ENCODE measurements around the gene DYNC1I1.

The DYNC1I1 gene

GRCh38 chr7:96069401-96069800, 297.0 kb downstream of the DYNC1I1 start:
- no peak for DNase-seq (ENCODE audit: extremely low read depth in 1 of 2, low read depth in 1 of 2)

DNA sequence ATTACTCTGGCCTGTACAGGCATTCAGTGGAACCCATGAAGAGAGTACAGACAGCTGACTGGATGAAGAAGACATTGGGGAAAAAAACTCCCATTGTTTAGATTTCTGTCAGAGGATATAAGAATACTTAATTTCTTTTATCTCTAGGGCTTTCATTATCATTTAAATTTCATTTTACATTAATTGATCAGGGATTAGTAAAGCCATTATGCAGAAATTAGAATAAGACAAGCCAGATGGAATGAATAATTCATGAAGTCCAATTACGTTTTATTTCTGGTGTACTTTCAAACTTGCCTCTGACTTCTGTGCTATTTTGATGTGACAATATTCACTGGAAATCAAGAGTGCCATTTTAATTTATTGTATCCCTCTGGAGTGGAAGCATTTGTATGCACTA, 302.5 kb downstream of the DYNC1I1 start:
- DNase-seq (ENCODE audit: extremely low read depth in 1 of 2, low read depth in 1 of 2) = no peak

- DNase-seq (ENCODE audit: extremely low read depth in 1 of 2, low read depth in 1 of 2) = peak in 1 of 2 donors; percentile 11
These were observed 303.4 kb downstream of the DYNC1I1 start for GRCh38 chr7:96075510-96076349.

DNA sequence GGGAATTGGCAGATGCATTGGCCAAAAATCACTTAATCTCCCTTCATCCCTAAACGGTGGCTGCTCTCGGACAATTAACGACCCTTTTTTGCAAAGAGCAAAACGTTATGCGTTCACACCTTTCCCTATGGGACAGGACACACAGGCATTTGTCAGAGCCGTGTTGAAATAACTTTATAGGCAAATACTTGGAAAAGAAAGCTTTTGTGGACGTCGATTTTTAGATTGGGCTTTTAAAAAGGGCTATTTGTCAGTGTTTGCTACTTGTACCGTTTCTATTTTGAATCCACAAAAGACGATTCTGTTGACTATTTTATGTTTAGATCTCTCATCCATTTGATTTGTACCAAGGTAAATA, 304.0 kb downstream of the DYNC1I1 start:
- no peak for DNase-seq (ENCODE audit: extremely low read depth in 1 of 2, low read depth in 1 of 2)

GRCh38 chr7:96080027-96080426, 307.7 kb downstream of the DYNC1I1 start:
- DNase-seq (ENCODE audit: extremely low read depth in 1 of 2, low read depth in 1 of 2) = no peak

GRCh38 chr7:96084881-96085553, 312.7 kb downstream of the DYNC1I1 start:
- no peak for DNase-seq (ENCODE audit: extremely low read depth in 1 of 2, low read depth in 1 of 2)

DNA sequence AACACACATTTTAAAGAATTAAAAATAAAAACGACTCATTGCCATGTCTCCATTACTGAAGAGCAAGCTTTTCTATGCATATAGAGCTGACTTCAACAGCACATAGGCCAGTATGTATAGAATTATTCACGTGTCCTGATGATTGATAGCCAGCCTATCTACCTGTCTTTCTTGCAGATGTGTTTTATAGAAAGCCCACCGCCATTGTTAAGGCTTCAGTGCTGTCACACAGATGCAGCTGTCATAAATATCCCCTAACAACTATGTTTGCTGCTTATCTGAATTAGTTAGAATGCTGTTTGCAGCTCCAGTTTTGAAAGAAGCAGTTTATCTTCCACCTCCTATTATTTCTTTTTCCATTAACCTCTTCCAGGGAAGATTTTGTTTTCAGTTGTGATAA, 313.6 kb downstream of the DYNC1I1 start:
- DNase-seq (ENCODE audit: extremely low read depth in 1 of 2, low read depth in 1 of 2) = no peak

GRCh38 chr7:96088579-96088978, 316.2 kb downstream of the DYNC1I1 start:
- DNase-seq (ENCODE audit: extremely low read depth in 1 of 2, low read depth in 1 of 2) = no peak

DNA sequence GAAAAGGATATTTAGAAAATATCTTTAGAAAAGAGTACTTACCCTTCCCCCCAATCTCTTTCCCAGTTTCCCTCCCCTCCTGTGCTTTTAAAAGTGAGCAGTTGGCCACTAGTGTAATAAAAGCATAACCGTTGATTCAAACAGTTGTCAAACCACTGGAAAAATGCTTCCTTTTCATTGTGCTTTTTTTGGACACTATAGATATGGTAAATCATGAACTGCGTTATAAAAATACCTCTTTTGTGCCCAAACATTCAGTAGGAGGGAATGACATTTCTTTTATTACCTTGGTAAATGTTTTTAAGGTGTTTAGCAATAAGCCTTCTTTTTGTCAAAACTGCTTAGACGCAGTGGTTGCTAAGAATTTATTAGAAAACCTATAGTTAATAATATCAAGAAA, 317.2 kb downstream of the DYNC1I1 start:
- no peak for DNase-seq (ENCODE audit: extremely low read depth in 1 of 2, low read depth in 1 of 2)

DNA sequence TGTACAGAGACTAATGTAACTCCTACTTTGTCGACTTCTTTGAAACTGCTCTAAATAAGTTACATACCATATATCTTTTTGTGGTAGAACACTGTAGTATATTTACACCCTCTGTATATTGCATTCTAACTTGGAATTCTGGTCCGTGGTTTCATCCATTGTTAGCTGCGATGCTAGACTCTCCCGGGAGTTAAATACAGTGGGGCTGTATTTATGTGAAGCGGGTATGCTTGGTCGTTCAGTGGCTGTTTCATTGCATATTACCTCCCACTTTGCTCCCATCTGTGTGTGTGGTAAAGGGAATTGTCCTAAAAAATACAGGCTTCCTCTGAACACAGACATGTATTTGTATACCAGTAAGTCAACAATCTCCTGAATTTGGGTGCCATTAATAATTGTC, 318.4 kb downstream of the DYNC1I1 start:
- DNase-seq (ENCODE audit: extremely low read depth in 1 of 2, low read depth in 1 of 2) = no peak

- DNase-seq (ENCODE audit: extremely low read depth in 1 of 2, low read depth in 1 of 2) = no peak
These were observed 321.1 kb downstream of the DYNC1I1 start for GRCh38 chr7:96093435-96093834.

GRCh38 chr7:96097835-96098234, 325.5 kb downstream of the DYNC1I1 start:
- no peak for DNase-seq (ENCODE audit: extremely low read depth in 1 of 2, low read depth in 1 of 2)

- no peak for DNase-seq (ENCODE audit: extremely low read depth in 1 of 2, low read depth in 1 of 2)
These were observed 328.4 kb downstream of the DYNC1I1 start for GRCh38 chr7:96100737-96101136.

GRCh38 chr7:96102096-96102811, 329.9 kb downstream of the DYNC1I1 start:
- DNase-seq (ENCODE audit: extremely low read depth in 1 of 2, low read depth in 1 of 2) = no peak

DNA sequence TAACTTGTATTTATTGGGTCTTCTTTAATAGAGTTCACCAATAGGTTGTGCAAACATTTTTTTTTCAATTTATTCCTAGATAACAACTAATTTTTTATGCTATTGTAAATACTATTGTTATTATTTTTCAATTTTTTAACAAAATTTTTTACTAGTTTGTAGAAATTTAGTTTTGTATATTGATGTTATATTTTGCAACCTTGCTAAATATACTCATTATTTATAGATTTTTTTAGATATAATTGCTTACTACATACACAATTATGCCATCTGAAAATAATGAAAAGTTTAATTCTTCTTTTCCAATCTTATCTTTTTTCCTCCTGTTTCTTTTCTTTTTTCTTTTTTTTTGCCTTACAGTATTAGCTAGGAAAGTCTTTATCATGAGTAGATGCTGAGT, 332.6 kb downstream of the DYNC1I1 start:
- DNase-seq (ENCODE audit: extremely low read depth in 1 of 2, low read depth in 1 of 2) = no peak

DNA sequence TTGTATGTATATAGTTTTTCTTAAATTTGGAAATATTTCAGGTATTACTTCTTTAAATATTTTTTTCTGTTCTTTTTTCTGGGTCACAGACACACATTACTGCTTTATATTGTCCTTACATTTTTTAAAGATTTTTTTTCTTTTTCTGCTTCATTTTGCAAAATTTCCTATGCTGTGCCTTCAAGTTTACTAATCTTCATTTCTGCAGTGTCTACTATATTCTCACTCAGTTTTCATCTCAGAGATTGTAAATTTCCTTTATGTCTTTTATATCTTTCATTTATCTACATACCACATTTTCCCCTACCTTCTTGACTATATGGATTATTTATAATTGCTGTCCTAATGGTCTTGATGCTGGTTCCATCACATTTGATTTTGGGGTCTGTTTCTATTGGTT, 339.1 kb downstream of the DYNC1I1 start:
- DNase-seq (ENCODE audit: extremely low read depth in 1 of 2, low read depth in 1 of 2) = no peak

DNA sequence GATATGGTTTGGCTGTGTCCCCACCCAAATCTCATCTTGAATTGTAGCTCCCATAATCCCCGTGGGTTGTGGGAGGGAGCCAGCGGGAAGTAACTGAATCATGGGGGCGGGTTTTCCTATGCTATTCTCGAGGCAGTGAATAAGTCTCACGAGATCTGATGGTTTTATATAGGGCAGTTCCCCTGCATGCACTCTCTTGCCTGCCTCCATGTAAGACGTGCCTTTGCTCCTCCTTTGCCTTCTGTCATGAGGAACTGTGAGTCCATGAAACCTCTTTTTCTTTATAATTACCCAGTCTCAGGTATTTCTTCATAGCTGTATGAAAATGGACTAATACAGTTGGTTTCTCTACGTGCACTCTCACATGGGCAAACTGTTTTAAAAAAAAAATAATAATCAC, 341.8 kb downstream of the DYNC1I1 start:
- no peak for DNase-seq (ENCODE audit: extremely low read depth in 1 of 2, low read depth in 1 of 2)

DNA sequence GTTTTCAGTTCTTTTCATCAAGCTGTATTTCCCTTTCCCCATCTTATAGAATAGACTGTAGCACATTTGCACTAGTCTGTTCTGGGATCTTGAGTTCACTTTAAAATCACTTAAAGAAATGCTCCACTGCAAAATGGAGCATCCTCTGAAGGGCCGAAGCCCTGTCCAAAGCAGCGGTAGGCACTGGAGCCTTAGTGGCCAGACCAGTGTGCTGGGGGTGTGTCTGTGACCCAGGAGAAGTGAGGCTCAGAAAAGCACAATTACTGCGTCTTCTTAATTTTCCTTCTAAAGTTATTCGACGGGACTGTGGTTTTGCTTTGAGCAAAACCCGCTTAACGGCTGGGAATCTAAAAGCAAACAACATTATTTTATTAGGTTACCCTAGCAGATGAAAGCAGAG, 343.8 kb downstream of the DYNC1I1 start:
- DNase-seq (ENCODE audit: extremely low read depth in 1 of 2, low read depth in 1 of 2) = no peak

DNA sequence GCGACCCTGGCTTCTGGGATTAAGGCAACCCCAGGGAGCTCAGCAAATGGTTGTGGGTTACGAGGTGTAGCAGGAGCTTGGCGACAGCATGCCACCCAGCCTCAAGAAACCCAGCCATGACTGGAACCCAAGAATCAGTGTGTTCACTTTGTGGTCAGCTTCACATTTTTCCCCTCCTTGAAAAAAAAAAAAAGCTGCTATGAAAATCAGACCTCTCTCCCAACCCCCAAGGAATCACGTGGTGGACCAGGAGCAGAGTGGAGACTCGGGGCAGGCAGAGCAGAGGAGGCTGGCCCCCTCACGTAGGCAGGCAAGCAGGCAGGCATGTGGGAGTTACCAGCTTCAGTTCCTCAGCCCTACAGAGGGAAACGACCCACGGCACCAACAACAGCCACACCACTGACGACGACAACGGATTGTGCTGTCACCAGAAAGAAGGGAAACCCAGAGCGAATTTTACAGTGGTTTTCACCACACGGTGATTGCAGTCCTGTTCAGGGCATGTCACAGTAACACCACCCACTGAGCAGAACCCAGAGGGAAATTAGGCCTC, 346.2 kb downstream of the DYNC1I1 start:
- no peak for DNase-seq (ENCODE audit: extremely low read depth in 1 of 2, low read depth in 1 of 2)

DNA sequence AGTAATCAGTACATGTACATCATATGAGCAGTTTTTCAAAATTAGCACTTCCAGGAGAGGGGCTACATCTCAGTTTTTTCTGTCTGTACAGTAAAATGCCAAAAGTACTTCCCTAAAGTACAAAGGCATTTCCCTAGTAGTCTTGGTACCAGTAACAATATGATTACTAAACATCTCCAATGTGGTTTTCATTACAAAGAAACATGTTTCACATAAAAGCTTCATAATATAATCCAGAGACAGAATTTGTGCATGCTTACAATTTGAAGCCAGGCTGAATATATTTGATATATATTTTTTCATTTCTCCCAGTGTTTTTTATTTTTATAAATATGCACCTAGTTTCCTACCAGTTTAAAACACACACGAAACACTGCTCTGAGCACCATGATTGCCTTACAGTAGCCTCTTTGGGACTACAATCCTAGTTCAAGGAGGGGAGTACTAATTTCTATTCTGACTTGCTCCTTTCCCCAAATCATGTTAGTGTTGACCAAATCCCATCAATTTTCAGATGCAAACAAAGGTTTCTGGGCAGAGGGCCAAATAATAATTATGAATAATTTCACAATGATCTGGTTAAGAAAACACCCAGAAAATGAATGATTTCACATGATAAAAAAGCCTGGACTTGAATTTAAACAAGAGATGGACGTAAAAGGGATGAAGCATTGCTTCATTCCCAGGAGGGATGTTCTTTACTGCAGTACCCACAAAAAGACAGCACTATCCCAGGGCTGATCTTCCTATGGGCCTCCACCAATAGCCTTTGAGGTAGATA, 348.3 kb downstream of the DYNC1I1 start:
- no peak for DNase-seq (ENCODE audit: extremely low read depth in 1 of 2, low read depth in 1 of 2)

DNA sequence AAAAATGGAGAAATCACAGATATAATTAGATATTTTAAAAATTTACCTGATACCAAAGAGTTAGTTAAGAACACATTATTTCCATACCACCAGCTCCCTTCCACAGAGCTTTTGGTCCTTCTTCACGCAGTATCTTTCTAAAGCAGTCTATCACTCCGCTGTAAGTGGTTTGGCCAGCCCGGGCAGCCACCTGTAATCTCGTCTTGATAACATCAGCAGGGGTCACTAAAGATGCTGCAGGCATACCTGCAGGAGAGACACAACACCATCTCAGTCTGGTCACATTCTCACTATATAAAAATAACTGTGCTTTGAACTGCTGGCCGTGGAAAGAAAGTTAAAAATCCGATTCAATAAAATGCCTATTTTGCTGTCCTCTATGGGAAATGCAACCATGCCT, 349.4 kb downstream of the DYNC1I1 start:
- DNase-seq (ENCODE audit: extremely low read depth in 1 of 2, low read depth in 1 of 2) = no peak

All from stimulated activated CD8-positive, alpha-beta memory T cell treated with anti-CD3 and anti-CD28 coated beads, Interleukin-7, amount 100 ng/mL, for 48 hours (primary cell).